Measurements from ENCODE around the gene ATP9B.

ATP9B gene

DNA sequence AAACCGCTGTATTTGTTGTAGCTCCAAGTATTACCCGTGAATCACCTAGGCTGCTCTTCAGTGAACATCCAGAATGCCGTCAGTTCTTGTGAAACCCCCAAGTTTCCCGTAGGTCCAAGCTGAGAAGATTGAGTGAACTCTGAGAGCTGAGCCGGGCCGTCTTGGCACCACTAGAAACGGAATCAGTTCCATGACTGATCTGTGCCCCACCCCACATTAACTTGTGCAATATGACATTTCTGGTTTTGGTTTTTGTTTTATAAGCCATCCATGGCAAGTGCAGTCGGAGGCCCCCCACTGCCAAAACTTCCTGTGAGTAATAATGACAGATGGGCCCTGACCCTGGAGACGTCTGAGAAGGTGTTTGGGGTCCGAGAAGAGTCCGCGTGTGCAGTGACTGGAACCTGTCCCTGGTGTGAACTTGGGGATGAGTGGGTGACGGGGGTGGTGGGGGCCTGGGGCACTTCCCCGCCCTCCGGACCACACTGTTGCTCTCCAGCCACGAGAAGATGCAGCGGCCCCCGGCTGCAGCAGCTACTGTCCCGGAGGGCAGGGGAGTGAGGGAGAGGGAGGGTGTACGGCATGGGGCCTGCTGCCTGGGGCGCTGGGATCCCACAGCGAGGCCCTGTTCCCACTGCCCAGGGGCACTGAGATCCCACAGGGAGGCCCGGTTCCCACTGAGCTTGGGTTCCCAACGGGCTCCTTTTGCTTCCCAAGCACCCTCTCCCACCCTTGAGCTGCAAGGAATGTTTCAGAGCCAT, 353.0 kb downstream of the ATP9B start:
- no peak for DNase-seq

DNA sequence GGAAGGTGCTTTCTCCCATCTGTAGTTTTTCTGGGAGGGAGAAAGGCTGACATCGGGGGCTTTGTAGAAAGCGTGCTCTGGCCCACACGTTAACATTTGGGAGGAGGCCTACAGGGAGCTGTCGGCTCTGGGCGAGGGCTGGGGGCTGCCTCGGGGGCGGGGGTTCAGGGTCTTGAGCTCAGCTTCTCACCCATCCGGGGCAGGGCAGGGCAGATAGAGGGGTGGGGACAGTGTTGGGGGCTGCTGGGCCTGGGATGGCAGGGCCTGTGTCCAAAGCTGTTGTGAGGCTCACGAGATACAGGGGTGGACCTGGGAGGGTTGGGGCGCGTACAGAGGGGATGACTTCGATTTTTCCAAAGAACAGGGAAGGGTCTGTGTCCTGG, 353.6 kb downstream of the ATP9B start:
- no peak for DNase-seq

GRCh38 chr18:79423211-79424007, 354.2 kb downstream of the ATP9B start:
- no peak for DNase-seq

DNA sequence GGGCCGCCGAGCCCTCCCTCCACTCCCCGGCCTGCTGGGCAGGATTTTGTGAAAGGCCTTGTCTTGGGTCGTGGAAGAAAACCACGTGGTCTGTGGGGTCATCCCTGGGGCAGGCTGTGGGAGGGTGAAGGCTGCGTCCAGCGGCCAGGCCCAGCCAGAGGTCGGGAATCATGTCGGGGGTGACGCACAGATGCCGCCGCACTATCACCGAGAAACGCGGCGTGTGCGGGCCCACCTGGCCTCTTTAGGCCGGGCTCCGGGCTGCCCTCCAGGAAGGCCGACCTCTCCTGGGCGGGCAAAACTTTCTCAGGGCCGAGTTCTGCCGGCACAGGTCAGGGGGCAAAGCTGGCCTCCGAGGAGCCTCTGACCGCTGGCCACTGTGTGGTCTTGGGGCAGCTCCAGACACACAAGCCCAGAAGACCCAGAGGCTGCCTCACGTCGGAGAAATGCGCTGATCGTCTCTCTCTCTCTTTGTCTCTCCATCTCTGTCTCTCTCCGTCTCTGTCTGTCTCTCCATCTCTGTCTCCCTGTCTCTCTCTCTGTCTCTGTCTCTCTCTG, 354.9 kb downstream of the ATP9B start:
- no peak for DNase-seq

- no peak for DNase-seq
Observed at GRCh38 chr18:79424880-79425568, 355.8 kb downstream of the ATP9B start.

GRCh38 chr18:79425569-79425886, 356.3 kb downstream of the ATP9B start:
- DNase-seq, result no peak

- no peak for DNase-seq
Observed at GRCh38 chr18:79426376-79427300, 357.4 kb downstream of the ATP9B start.

GRCh38 chr18:79427368-79428225, 358.4 kb downstream of the ATP9B start:
- no peak for DNase-seq

Measured in CD4-positive, alpha-beta T cell treated with Interleukin-17A for 1 hour (primary cell).